ENCODE measurements around the gene CEP57L1. TPM values are rescaled to one million over a fixed set of nuclear protein-coding genes. Genes with fewer than 3 reads are reported as not detected.
A peak's percentile ranks its signal among the peaks of the same experiment; 100 is the strongest.
"Not testable (repeated sequence)": the region's sequence is repeated elsewhere in the genome, so short reads cannot be mapped to it uniquely, and the experiment has no call there.

CEP57L1 gene
- total and polyA plus RNA-seq, 12 donors, result 8.6 to 29.6 (median 14.2) TPM

GRCh38 chr6:109188115-109188411 lies 92.8 kb downstream of the CEP57L1 start:
- WGBS, 4 donors, result 20 to 26% (median 20%) methylated on average over 5 of the region's 5 CpGs
- H3K36me3 ChIP-seq (replicated peaks in 1 of 2), result no peaks in the 10 kb centered on the region
- no peak overlapping the region for H3K4me3 ChIP-seq
- DNase-seq, result no peak
- TF ChIP-seq POLR2A (IDR thresholded peaks at IDR 0.05), result no peak
- peak in 1 of 6 experiments; percentile 4 for TF ChIP-seq CTCF (IDR thresholded peaks at IDR 0.05)
- no peaks in the 10 kb centered on the region for H3K27me3 ChIP-seq
- peaks cover 0 to 5% of the 10 kb centered on the region in 2 donors for H3K4me1 ChIP-seq (replicated peaks in 1 of 2)
- H3K27ac ChIP-seq, result no peak overlapping the region
- intact Hi-C loops (cut with DNase I), result loop anchor here (5.0 kb wide), 2 partner anchors 194 to 209 kb away; partner anchors contain the start of gene CD164 (in 1 of the 2)
- H3K9me3 ChIP-seq (replicated peaks in 1 of 3), result no peaks in the 10 kb centered on the region

DNA sequence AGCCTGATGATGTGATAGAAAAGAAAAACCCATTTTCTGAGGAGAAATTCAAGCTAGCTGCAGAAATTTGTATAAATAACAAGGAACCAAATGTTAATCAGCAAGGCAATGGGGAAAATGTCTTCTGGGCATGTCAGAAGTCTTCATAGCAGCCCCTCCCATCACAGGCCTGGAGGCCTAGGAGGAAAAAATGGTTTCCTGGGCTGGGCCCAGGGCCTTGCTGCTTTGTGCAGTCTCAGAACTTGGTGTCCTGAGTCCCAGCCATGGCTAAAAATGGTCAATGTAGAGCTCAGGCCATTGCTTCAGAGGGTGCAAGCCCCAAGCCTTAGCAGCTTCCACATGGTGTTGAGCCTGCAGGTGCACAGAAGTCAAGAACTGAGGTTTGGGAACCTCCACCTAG lies 96.1 kb downstream of the CEP57L1 start:
- H3K4me1 ChIP-seq (replicated peaks in 1 of 2); H3K27ac ChIP-seq; intact Hi-C loops (cut with DNase I); H3K36me3 ChIP-seq (replicated peaks in 1 of 2); H3K27me3 ChIP-seq; H3K4me3 ChIP-seq; H3K9me3 ChIP-seq (replicated peaks in 1 of 3); DNase-seq: not testable (repeated sequence)

- no peak for DNase-seq
- intact Hi-C loops (cut with DNase I), result no loop called here
- Histone ChIP-seq H3K4me3 (no peak overlapping the region), H3K27ac (no peak overlapping the region), H3K9me3 (replicated peaks in 1 of 3) (no peaks in the 10 kb centered on the region), H3K27me3 (no peaks in the 10 kb centered on the region), H3K36me3 (replicated peaks in 1 of 2) (no peaks in the 10 kb centered on the region), H3K4me1 (replicated peaks in 1 of 2) (peaks cover 0 to 2% of the 10 kb centered on the region in 2 donors)
- no peak for TF ChIP-seq CTCF (IDR thresholded peaks at IDR 0.05)
- TF ChIP-seq POLR2A (IDR thresholded peaks at IDR 0.05), result no peak
- WGBS, 4 donors, result 94 to 98% (median 95%) methylated on average over 4 of the region's 4 CpGs
These were observed 97.6 kb downstream of the CEP57L1 start for GRCh38 chr6:109192865-109193264.

GRCh38 chr6:109194880-109195279 lies 99.6 kb downstream of the CEP57L1 start:
- Histone ChIP-seq H3K27me3 (no peaks in the 10 kb centered on the region), H3K27ac (no peak overlapping the region), H3K4me1 (replicated peaks in 1 of 2) (no peaks in the 10 kb centered on the region), H3K4me3 (no peak overlapping the region), H3K9me3 (replicated peaks in 1 of 3) (no peaks in the 10 kb centered on the region), H3K36me3 (replicated peaks in 1 of 2) (no peaks in the 10 kb centered on the region)
- DNase-seq, result no peak
- 64 to 88% (median 84%) methylated on average over 1 of the region's 1 CpG for WGBS, 4 donors
- no peak for TF ChIP-seq POLR2A (IDR thresholded peaks at IDR 0.05)
- no peak for TF ChIP-seq CTCF (IDR thresholded peaks at IDR 0.05)
- intact Hi-C loops (cut with DNase I), result no loop called here

DNA sequence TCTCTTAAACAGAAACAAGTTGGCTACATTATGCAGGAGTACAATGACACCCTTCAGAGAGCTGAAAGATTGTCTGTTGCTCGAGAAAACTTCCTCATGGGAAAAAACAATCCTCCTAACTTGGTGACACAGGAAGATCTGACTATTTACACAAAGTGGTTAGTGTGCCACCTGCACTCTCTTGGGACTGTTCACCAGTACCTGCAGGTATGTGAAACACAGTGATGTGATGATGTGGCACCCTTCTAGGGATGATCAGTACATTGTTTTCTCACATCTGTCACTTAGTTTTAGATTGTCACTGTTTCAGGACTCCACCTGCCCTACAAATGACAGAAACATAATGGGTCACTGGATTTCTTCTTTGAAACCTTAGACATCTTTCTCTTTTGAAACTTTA lies 101.8 kb downstream of the CEP57L1 start:
- Histone ChIP-seq H3K4me1 (replicated peaks in 1 of 2) (no peaks in the 10 kb centered on the region), H3K27me3 (no peaks in the 10 kb centered on the region), H3K4me3 (no peak overlapping the region), H3K36me3 (replicated peaks in 1 of 2) (no peaks in the 10 kb centered on the region), H3K27ac (no peak overlapping the region), H3K9me3 (replicated peaks in 1 of 3) (no peaks in the 10 kb centered on the region)
- no peak for DNase-seq
- intact Hi-C loops (cut with DNase I), result no loop called here
- 57 to 77% (median 62%) methylated on average over 1 of the region's 1 CpG for whole genome bisulfite sequencing, 4 donors
- TF ChIP-seq POLR2A (IDR thresholded peaks at IDR 0.05) (no peak), CTCF (IDR thresholded peaks at IDR 0.05) (no peak)

Data from adrenal gland (tissue), 12 donors.